Stimulated activated CD8-positive, alpha-beta memory T cell treated with anti-CD3 and anti-CD28 coated beads, Interleukin-4, amount 100 ng/mL, for 48 hours (primary cell): Measurements from ENCODE around the gene DPP7.
"Not testable (repeated sequence)": the region's sequence is repeated elsewhere in the genome, so short reads cannot be mapped to it uniquely, and the experiment has no call there.

ENCODE experiments used
- DNase-seq: peaks from one replicate; pipeline ENCODE4 v3.0.0-alpha.2; 2020

The DPP7 gene

GRCh38 chr9:137068539-137069507, 45.7 kb downstream of the DPP7 start:
- DNase-seq = no peak

DNA sequence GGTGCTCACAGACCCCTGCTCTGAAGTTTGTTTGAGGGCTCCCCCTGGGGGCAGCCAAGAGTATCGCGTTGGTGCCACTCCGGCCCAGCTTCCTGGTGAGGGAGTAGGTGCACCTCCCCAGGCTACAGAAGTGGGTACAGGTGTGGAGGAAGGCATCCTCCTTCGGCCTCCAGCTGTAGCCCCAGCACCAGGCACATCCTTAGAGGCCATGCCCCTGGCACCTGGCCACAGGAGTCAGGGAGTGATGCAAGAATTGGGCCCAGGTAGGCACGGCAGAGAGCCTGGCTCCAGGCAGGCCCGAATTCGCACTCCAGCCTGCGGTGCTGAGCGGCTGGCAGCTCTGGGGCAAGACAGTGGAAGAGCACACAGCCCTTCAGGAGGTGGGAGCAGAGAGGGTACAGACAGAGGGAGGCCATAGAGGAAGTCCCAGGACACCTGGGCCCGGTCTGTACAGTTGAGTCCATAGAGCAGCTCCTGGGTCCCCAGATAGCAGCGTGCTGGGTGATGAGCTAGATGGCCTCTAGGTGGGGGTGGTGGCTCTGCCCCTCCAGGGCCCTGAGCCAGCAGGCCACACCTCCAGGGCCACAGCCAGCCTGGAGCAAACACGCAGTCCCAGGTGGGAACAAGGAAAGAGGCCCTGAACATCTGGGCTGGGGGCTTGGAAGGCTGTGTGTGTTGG, 46.5 kb downstream of the DPP7 start:
- peak; percentile 90 for DNase-seq

DNA sequence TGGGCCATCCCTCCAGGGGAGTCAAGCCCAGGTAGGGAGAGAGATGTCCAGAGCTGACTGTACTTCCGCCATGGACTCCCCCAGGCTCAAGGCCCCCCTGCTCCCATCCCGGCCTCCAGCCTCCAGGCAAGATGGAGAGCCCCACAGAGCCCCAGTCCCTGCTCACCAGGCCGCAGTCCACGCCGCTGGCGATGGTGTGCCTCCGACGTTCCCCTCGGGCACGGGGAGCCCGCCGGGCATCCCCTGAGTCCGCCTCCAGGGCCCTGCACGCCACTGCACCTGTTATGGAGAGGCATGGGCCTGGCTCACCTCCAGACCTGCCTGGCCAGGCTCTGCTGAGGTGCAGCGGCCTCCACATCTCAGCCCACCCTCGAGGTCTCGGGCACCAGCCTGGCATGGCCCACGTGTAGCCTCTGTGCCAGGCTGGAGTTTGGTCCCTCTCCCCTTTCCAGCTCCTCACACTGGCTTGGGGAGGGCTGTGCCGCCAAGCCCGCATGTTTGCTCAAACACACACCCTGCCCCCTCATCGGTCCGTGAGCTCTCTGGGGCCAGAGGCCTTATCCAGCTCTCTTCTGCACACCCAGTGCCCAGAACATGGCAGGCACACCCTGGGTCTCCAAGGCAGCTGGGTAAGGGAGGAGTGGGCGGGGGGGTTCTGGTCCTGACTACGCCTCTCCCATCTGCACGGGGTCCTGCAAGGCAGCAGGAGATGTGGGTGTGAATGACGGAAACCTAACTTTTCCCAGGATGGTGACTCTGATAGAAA, 48.3 kb downstream of the DPP7 start:
- DNase-seq = no peak

DNA sequence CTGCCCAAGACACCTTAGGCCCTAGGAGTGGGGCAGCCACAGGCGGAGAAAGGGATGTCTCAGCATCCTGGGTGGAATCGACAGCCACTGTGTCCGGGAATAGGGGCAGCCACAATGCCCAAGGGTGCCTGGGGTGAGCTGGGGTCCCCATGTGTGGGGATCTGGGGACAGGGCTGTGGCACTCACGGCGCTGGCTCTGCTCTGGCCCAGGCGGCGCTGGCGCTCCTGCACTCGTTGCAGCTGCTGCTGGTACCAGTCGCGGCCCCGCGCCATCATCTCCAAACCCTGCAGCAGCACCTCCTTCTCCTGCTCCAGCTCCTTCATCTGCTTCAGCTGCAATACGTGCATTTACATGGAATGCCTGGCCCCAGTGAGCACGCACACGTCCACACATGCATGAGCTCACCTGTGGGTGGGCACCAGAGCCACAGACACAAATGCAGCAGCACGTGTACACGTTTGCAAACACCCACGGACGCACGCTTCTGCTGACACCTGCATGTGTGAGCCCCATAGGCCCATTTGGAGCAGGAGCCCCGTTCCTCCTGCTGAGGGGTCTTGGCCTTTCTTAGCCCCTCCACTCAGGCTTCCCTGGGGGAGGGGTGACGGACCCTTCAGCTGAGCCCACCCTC, 49.1 kb downstream of the DPP7 start:
- no peak for DNase-seq

- no peak for DNase-seq
Observed at GRCh38 chr9:137064880-137065164, 49.7 kb downstream of the DPP7 start.

DNA sequence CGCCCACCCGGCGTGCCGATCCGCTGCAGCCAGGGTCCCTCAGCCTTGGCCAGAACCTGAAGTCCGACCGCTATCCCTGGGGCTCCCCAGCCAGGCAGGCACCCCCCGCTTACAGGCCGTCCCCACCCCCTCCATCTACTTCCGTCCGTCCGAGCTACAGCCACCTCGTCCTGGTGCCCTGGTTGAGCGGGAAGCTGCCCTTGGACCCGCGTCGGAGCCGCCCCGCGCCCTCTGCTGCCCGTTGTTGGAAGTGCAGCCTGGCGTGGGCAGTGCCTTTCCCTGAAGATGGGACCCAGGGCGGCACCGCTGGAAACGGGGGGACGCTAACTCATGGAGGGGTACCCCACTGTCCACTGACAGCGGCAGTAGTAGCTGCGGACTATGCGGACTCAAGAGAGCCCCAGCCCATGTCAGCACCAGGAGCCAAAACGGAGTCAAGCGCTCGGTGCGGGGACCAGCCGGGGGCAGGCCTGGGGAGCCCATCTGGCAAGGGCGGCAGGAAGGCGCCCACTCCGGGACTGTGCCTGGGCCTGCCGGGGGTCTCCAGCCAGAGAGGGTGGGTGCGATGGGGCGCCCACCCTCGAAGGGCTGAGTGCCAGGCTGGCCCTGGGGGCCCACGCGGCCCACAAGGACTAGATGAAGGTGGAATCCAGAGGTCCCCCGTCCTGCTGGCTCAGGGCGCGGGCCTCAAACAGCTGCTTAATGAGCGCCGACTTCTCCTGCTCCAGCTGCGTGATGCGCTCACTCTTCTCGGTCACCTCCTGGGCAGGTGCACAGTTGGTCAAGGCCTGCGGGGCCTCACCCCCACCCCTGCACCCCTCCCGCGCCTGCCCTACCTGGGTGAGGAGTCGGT, 50.3 kb downstream of the DPP7 start:
- DNase-seq = peak; percentile 85

- no peak for DNase-seq
Observed at GRCh38 chr9:137063311-137064026, 51.1 kb downstream of the DPP7 start.

GRCh38 chr9:137062798-137063197, 51.7 kb downstream of the DPP7 start:
- not testable (repeated sequence) for DNase-seq

DNA sequence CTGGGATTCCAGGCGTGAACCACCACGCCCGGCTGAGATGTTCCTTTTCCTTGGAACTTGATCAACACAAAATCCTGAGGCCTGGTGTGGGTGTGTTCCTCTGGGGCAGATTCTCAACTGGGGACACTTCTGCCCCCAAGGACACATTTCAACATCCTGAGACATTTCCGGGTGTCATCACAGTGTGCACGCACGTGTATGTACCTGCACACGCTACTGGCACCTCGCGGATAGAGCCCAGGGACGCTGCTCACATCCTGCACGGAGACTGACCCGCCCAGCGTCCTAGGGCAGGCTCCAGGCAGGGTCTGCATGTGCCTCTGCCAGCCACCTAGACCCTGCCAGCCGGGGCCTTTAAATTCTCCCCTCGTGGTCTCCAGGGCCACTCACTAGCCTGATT, 52.1 kb downstream of the DPP7 start:
- no peak for DNase-seq
